Hematopoietic multipotent progenitor cell treated with erythropoietin and hydrocortisone succinate and interleukin-3 and kit ligand, for 4 days (in vitro differentiated cells): Measurements from ENCODE around the gene LSM7.

Source experiments
- DNase-seq: peaks from one replicate; pipeline ENCODE4 v3.0.0-alpha.2; 2015

LSM7 gene

DNA sequence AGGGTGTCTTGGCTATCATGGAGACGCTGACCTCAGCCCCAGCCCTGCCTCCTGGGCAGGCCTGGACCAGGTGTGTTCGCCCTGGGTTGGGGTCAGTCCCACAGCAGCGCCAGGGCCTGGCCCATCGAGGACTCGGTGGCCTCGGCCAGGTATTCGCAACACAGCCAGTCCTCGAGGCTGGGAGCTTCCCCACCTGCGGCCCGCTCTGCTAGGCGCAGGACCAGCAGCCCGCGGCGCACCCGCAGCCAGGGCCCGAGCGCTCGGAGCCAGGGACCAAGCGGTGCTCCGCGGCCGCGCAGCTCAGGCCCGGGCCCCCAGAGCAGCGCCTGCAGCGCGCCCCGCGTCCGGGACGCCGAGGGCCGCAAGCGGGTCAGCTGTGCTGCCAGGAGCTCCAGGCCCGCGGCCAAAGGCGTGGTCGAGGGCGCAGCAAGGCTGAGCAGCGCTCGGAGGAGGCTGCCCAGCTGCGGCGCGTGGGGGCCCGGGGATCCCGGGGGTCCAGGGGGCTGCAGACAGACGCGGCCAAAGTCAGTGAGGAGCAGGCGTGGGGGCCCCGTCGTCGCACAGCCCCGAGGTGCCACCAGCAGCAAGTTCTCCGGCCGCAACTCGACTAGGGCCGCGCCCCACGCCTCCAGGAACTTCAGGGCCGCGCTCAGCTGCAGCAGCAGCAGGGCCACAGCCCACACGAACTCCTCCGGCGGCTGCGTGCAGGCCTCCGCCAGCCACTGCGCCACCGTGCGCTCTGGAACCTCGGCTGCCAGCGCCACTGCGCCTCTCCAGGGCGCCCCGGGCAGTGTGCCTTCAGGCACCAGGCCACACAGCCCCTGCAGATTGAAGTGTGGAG, 52.6 kb downstream of the LSM7 start:
- DNase-seq: no peak

DNA sequence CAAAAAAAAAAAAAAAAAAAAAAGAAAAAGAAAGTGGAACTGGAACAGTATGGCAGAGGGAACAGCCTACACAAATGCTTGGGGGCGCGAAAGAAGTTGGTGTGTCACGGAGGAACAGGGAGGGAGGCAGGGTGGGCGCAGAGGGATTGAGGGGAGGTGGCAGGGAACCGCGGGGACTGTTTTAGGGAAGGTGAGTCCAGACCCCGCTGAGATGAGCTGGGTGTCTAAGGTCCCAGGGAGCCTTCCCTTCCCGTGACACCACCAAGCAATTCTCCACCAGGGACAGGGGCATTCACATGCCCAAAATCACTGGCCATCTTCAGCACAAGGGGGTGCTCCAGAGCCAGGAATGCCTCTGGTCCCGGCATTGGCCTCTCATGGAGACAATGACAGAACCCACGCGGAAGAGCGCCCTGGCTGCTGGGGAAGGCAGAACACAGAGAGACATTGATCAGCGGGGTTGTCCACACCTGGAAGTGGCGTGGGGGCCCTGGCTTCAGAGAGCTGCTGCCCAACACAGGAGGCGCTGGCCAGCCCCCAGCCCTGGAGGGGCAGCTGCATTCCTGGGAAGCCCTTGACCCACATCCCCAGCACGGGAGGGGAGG, 53.4 kb downstream of the LSM7 start:
- DNase-seq: peak; percentile 88

DNA sequence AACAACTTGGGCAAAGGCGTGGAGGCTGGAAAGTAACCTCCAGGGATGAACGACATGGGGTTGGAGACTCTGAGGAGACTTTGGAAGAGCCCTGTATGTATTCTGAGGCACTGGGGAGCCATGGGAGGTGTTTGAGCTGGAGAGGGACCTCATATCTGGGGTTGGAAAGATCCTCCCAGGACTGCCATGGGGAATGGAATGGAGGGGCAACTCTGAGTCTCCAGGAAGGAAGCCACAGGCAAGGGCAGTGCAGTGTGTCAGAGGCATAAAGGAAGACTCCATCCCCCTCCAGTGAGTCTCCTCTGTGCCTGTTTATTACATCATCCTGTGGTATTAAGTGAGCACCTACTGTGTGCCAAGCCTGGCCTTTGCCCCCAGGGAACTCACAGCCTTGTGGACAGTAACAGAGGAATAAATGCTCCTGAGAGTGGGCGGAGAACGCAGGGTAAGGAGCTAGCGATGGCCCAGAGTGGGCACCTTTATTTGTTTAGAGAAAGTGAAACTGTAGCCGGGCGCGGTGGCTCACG, 54.1 kb downstream of the LSM7 start:
- no peak for DNase-seq

DNA sequence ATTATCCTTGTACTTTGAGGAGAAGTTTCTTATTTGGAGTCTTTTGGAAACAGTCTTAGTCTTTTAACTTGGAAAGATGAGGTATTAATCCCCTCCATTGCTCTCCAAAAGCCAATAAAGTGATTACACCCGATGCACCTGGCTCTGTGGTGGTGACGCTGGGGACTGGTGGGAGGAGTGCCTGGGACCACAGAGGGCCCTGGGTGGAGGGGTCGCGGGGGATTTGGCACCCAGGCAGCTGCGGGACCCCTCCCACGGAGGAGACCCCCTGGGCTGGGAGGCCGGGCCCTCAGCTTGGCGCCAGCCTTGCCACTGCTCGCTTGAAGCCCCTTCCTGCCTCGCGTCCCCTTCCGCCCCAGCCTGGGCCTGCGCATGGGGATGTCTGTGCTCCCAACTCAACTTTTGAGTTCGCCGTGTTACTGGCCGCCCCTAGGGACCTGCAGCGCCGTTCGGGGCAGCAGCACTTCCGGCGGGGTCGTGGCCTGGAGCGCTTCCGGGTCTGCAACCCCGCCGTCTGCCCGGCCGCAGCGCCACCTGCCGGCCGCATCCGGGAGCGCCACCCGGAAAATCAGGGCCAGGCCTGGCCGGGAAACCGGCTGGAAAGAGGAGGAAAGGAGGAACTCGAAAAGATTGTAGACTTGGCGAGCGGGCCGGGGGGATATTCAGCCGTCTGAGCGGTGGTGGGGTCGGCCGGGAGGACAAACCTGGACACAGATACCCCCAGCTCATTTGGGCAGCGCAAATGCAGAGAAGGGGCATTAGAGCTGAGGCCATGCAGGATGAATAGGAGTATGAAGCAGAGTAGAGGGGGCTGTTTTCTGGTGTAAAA, 54.8 kb downstream of the LSM7 start:
- DNase-seq: peak; percentile 93
